GM10266 (cell line): Measurements from ENCODE around the gene GBP2.

Experiments used
- DNase-seq: peaks from one replicate; pipeline ENCODE4 v3.0.0; 2012; ENCODE audit errors: extremely low spot score
- TF ChIP-seq, protein P1 (sequence below): IDR thresholded peaks from 2 replicates; pipeline ENCODE4 v1.5.1; 2012; ENCODE audit warnings: mild to moderate bottlenecking, low read depth; ENCODE audit not compliant: control insufficient read depth, insufficient read depth; ENCODE audit errors: missing control alignments

GBP2 gene, protein sequence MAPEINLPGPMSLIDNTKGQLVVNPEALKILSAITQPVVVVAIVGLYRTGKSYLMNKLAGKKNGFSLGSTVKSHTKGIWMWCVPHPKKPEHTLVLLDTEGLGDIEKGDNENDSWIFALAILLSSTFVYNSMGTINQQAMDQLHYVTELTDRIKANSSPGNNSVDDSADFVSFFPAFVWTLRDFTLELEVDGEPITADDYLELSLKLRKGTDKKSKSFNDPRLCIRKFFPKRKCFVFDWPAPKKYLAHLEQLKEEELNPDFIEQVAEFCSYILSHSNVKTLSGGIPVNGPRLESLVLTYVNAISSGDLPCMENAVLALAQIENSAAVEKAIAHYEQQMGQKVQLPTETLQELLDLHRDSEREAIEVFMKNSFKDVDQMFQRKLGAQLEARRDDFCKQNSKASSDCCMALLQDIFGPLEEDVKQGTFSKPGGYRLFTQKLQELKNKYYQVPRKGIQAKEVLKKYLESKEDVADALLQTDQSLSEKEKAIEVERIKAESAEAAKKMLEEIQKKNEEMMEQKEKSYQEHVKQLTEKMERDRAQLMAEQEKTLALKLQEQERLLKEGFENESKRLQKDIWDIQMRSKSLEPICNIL

DNA sequence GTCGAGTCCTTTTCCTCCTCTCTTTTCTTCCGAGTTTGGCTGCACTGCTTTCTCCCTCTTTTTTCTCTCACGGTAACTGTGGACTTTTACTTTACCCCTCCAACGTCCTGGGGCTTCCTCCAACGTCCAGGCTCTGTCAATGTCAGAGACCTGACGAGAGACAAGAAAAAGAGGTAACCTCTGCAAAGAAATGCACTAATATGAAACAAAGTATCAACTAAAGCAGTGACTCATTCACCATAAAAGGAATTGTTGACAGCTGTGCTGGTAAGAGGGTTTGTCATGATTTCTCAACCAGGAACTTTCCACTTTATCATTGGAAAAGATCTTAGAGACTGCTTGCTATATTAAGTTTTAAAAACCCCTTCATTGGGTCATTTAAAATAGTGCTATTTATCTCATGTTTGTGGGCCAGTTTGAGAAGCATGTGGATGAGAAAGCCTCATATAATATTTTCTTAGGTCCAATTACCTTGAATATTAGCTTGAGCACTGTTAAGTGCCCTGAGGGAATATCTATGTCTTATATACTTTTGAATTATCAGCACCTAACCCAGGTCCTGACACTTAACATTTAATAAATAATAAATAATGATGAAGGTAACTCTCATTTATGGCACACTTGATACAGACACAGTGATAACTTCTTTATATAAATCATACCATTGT lies at the start of gene GBP2:
Gene GBP2 (minus strand): TSS at position 202 of the 668 bp plus-strand sequence. CDS start 4,148 bp downstream, outside the sequence.
- DNase-seq, result peak; percentile 79
- TF ChIP-seq, protein P1, sequence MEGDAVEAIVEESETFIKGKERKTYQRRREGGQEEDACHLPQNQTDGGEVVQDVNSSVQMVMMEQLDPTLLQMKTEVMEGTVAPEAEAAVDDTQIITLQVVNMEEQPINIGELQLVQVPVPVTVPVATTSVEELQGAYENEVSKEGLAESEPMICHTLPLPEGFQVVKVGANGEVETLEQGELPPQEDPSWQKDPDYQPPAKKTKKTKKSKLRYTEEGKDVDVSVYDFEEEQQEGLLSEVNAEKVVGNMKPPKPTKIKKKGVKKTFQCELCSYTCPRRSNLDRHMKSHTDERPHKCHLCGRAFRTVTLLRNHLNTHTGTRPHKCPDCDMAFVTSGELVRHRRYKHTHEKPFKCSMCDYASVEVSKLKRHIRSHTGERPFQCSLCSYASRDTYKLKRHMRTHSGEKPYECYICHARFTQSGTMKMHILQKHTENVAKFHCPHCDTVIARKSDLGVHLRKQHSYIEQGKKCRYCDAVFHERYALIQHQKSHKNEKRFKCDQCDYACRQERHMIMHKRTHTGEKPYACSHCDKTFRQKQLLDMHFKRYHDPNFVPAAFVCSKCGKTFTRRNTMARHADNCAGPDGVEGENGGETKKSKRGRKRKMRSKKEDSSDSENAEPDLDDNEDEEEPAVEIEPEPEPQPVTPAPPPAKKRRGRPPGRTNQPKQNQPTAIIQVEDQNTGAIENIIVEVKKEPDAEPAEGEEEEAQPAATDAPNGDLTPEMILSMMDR, result no peak

GRCh38 chr1:89174491-89174890 lies 48.6 kb upstream of the GBP2 start:
- DNase-seq, result no peak
- TF ChIP-seq, protein P1, result no peak

DNA sequence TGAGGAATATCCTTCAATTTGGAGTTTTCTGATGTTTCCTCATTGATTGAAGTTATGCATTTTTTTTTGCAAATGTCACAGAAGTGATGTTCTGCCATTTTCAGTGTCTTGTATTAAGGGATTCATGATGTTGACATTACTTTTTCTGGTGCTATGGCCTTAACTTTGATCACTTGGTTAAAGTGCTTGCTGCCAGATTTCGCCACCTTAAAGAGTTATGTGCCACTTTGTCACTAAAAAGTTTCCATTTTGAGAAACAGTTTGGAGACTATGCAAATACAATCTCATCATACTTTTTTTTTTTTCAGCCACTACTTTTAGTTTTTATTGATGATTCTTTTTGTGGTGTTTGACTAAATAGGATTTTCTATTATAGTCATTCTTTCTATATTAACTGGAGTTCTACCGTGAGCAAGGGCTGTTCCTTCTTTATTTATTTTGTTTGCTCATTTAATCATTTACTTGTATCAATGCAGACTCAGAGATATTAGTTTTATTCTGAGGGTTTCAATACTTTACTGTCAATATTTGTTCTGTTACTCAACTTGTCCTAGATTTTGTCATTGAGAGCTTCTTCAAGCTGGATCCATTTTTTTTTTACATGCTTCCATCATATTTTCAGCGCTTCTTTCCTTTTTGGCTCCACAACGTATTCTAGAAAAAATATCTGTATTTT lies 46.7 kb upstream of the GBP2 start:
- TF ChIP-seq, protein P1, result no peak
- no peak for DNase-seq

- DNase-seq, result no peak
- TF ChIP-seq, protein P1, result no peak
Observed at GRCh38 chr1:89171067-89171438, 45.1 kb upstream of the GBP2 start.

GRCh38 chr1:89170170-89171066 lies 44.5 kb upstream of the GBP2 start:
- no peak for DNase-seq

DNA sequence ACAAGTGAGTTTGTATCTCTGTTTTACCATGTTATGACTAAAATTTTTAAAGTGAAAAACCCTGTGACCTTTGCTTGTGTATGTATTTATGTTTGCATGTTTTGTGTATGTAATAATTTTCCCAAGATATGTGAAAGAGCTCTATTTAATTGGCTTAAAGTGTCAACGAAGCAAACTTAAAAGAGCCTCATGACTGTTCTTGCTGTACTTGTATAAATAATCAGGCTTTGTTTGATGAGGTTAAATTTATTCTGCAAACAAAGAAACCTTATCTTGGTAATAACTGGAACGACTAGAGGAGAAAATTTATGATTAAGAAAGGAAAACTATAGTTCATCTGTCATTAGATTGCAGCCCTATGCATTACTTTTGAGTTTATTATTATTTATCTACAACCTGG lies 43.3 kb upstream of the GBP2 start:
- TF ChIP-seq, protein P1, result no peak
- DNase-seq, result no peak

More at GRCh38 chr1:89170170-89171066, 44.5 kb upstream of the GBP2 start:
- TF ChIP-seq, protein P1, result no peak
